K562 (cell line): Measurements from ENCODE around the gene CARMIL1.

Experiments
- BRCA1 ChIP-seq, 2 experiments: fragments of 450-650 bp in 1 of 2; sonication (generic) in 1 of 2; formaldehyde crosslinking in 1 of 2; IDR thresholded peaks; 2 replicates each; pipeline versions ENCODE4 v1.5.0 to v1.6.1; 2017 to 2020; ENCODE audit warnings: mild to moderate bottlenecking in 1 of 2, missing genetic modification reagents in 1 of 2
- CBX5 ChIP-seq: IDR thresholded peaks from 2 replicates; pipeline ENCODE4 v1.6.1; 2014; ENCODE audit warnings: low read depth, borderline replicate concordance
- CEBPB ChIP-seq: fragments of 450-650 bp; IDR thresholded peaks from 2 replicates; pipeline ENCODE4 v1.6.1; 2016; ENCODE audit warnings: missing genetic modification characterization, missing compliant biosample characterization
- GABPA ChIP-seq: fragments of 200-800 bp; sonication (Bioruptor generic); conservative IDR thresholded peaks from 2 replicates; pipeline ENCODE4 v1.6.1; 2016; ENCODE audit warnings: low read depth, missing genetic modification characterization, missing compliant biosample characterization
- HDAC3 ChIP-seq: fragments of 450-650 bp; IDR thresholded peaks from 2 replicates; pipeline ENCODE4 v1.6.1; 2018; ENCODE audit warnings: borderline replicate concordance, mild to moderate bottlenecking, moderate library complexity; ENCODE audit not compliant: partially characterized antibody
- JUN ChIP-seq, 2 experiments: sonication (generic) in 1 of 2; formaldehyde crosslinking in 1 of 2; IDR thresholded peaks; 2 replicates each; pipeline versions ENCODE4 v1.6.1 to v1.8.0; 2012 to 2022; ENCODE audit warnings: borderline replicate concordance in 2 of 2, mild to moderate bottlenecking in 2 of 2, improper control_type of control experiment in 1 of 2, low read depth in 1 of 2, low read length in 1 of 2, missing genetic modification reagents in 1 of 2
- POLR2AphosphoS2 ChIP-seq: IDR thresholded peaks from 2 replicates; pipeline ENCODE4 v1.6.1; 2012; ENCODE audit warnings: low read length, improper control_type of control experiment
- RNF2 ChIP-seq: sonication (generic); IDR thresholded peaks from 2 replicates; pipeline ENCODE4 v1.6.1; 2016
- U2AF1 ChIP-seq: fragments of 200-400 bp; formaldehyde crosslinking; optimal IDR thresholded peaks from 2 replicates; pipeline ENCODE3; 2017; ENCODE audit warnings: mild to moderate bottlenecking, low read depth, low read length, moderate library complexity
- ZNF3 ChIP-seq: fragments of 250-450 bp; sonication (Bioruptor Pico); IDR thresholded peaks from 2 replicates; pipeline ENCODE4 v1.5.0; 2021; ENCODE audit warnings: mild to moderate bottlenecking, moderate library complexity
- TF ChIP-seq, protein P1 (sequence below): fragments of 450-650 bp; conservative IDR thresholded peaks from 2 replicates; pipeline ENCODE4 v1.6.1; 2016; ENCODE audit warnings: missing genetic modification characterization, low read depth, mild to moderate bottlenecking, missing compliant biosample characterization, moderate library complexity
- TF ChIP-seq, protein P2 (sequence below): fragments of 250-450 bp; sonication (Bioruptor Pico); IDR thresholded peaks from 2 replicates; pipeline ENCODE4 v1.4.0; 2020; ENCODE audit warnings: mild to moderate bottlenecking, moderate library complexity, borderline replicate concordance

DNA sequence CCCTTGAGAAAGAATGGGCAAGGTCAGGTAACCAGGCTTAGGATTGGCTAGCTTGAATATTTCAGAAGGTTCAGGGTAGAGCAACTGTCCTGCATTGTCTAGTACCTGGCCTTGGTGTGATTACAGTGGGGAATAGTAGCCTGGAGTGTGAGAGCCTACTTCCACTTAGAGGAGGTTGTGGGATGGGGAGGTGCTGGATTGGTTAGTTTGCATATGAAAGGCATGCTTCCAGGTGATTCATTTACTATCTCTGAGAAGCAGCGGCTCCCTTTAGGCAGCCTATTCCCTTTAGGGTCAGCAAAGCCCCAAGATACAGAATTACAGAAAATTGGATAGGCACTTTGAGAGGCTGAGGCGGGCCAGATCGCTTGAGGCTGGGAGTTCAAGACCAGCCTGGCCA, 347.8 kb downstream of the CARMIL1 start:
- TF ChIP-seq CEBPB (tag), result no peak
- TF ChIP-seq POLR2AphosphoS2, result no peak
- TF ChIP-seq GABPA, result no peak
- TF ChIP-seq ZNF3 (CRISPR knock-in tag), result no peak
- TF ChIP-seq JUN (IDR thresholded peaks at IDR 0.05; ENCODE audit: borderline replicate concordance, low read depth, low read length), result no peak
- TF ChIP-seq JUN (CRISPR knock-in tag; IDR thresholded peaks at IDR 0.05; ENCODE audit: borderline replicate concordance), result no peak
- no peak for TF ChIP-seq HDAC3
- TF ChIP-seq RNF2, result no peak
- no peak for TF ChIP-seq CBX5
- TF ChIP-seq, protein P1, sequence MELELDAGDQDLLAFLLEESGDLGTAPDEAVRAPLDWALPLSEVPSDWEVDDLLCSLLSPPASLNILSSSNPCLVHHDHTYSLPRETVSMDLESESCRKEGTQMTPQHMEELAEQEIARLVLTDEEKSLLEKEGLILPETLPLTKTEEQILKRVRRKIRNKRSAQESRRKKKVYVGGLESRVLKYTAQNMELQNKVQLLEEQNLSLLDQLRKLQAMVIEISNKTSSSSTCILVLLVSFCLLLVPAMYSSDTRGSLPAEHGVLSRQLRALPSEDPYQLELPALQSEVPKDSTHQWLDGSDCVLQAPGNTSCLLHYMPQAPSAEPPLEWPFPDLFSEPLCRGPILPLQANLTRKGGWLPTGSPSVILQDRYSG (tag), result no peak
- TF ChIP-seq, protein P2, sequence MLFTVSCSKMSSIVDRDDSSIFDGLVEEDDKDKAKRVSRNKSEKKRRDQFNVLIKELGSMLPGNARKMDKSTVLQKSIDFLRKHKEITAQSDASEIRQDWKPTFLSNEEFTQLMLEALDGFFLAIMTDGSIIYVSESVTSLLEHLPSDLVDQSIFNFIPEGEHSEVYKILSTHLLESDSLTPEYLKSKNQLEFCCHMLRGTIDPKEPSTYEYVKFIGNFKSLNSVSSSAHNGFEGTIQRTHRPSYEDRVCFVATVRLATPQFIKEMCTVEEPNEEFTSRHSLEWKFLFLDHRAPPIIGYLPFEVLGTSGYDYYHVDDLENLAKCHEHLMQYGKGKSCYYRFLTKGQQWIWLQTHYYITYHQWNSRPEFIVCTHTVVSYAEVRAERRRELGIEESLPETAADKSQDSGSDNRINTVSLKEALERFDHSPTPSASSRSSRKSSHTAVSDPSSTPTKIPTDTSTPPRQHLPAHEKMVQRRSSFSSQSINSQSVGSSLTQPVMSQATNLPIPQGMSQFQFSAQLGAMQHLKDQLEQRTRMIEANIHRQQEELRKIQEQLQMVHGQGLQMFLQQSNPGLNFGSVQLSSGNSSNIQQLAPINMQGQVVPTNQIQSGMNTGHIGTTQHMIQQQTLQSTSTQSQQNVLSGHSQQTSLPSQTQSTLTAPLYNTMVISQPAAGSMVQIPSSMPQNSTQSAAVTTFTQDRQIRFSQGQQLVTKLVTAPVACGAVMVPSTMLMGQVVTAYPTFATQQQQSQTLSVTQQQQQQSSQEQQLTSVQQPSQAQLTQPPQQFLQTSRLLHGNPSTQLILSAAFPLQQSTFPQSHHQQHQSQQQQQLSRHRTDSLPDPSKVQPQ (CRISPR knock-in tag), result no peak
- no peak for TF ChIP-seq U2AF1
- TF ChIP-seq BRCA1 (IDR thresholded peaks at IDR 0.05), result no peak
- no peak for TF ChIP-seq BRCA1 (CRISPR knock-in tag; IDR thresholded peaks at IDR 0.05)
